Stimulated activated CD4-positive, alpha-beta T cell treated with anti-CD3 and anti-CD28 coated beads, Interleukin-4, amount 100 ng/mL, for 1 hour (primary cell): ENCODE results near the gene SRRM2.

Source experiments
- DNase-seq: peaks from one replicate; pipeline ENCODE4 v3.0.0-alpha.2; 2020

Gene SRRM2

GRCh38 chr16:2741168-2741567 lies 11.3 kb upstream of the SRRM2 start:
- DNase-seq, result no peak

GRCh38 chr16:2742323-2743006 lies 10.0 kb upstream of the SRRM2 start:
- no peak for DNase-seq

GRCh38 chr16:2743007-2743810 lies 9.2 kb upstream of the SRRM2 start:
- DNase-seq, result no peak

GRCh38 chr16:2744711-2745110 lies 7.7 kb upstream of the SRRM2 start:
- DNase-seq, result no peak

- DNase-seq, result no peak
Observed at GRCh38 chr16:2745116-2745890, 7.1 kb upstream of the SRRM2 start.

GRCh38 chr16:2745961-2746360 lies 6.5 kb upstream of the SRRM2 start:
- DNase-seq, result no peak

- DNase-seq, result no peak
Observed at GRCh38 chr16:2748757-2749455, 3.5 kb upstream of the SRRM2 start.

GRCh38 chr16:2749476-2749875 lies 3.0 kb upstream of the SRRM2 start:
- no peak for DNase-seq

GRCh38 chr16:2749936-2750335 lies 2.5 kb upstream of the SRRM2 start:
- DNase-seq, result no peak

GRCh38 chr16:2751577-2752034 lies 832 bp upstream of the SRRM2 start:
- no peak for DNase-seq

- peak; percentile 71 for DNase-seq
Observed at GRCh38 chr16:2752850-2753732, 653 bp downstream of the SRRM2 start.

GRCh38 chr16:2753733-2754020 lies 1.2 kb downstream of the SRRM2 start:
- DNase-seq, result no peak

GRCh38 chr16:2755158-2755557 lies 2.7 kb downstream of the SRRM2 start:
- no peak for DNase-seq

GRCh38 chr16:2756288-2757015 lies 4.0 kb downstream of the SRRM2 start:
- DNase-seq, result no peak

GRCh38 chr16:2757344-2757743 lies 4.9 kb downstream of the SRRM2 start:
- DNase-seq, result no peak

GRCh38 chr16:2761472-2761871 lies 9.0 kb downstream of the SRRM2 start:
- no peak for DNase-seq

- DNase-seq, result no peak
Observed at GRCh38 chr16:2761886-2762583, 9.6 kb downstream of the SRRM2 start.

GRCh38 chr16:2762711-2763110 lies 10.3 kb downstream of the SRRM2 start:
- no peak for DNase-seq

GRCh38 chr16:2763173-2763572 lies 10.7 kb downstream of the SRRM2 start:
- DNase-seq, result no peak

GRCh38 chr16:2764718-2765117 lies 12.3 kb downstream of the SRRM2 start:
- no peak for DNase-seq
